CD4-positive, alpha-beta T cell treated with Interleukin-6 for 4 hours (primary cell): ENCODE results near the gene CD37.
"Not testable (repeated sequence)": the region's sequence is repeated elsewhere in the genome, so short reads cannot be mapped to it uniquely, and the experiment has no call there.

ENCODE experiments used
- DNase-seq: peaks from one replicate; pipeline ENCODE4 v3.0.0-alpha.2; 2020; ENCODE audit warnings: mixed read lengths

Gene CD37, protein sequence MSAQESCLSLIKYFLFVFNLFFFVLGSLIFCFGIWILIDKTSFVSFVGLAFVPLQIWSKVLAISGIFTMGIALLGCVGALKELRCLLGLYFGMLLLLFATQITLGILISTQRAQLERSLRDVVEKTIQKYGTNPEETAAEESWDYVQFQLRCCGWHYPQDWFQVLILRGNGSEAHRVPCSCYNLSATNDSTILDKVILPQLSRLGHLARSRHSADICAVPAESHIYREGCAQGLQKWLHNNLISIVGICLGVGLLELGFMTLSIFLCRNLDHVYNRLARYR

DNA sequence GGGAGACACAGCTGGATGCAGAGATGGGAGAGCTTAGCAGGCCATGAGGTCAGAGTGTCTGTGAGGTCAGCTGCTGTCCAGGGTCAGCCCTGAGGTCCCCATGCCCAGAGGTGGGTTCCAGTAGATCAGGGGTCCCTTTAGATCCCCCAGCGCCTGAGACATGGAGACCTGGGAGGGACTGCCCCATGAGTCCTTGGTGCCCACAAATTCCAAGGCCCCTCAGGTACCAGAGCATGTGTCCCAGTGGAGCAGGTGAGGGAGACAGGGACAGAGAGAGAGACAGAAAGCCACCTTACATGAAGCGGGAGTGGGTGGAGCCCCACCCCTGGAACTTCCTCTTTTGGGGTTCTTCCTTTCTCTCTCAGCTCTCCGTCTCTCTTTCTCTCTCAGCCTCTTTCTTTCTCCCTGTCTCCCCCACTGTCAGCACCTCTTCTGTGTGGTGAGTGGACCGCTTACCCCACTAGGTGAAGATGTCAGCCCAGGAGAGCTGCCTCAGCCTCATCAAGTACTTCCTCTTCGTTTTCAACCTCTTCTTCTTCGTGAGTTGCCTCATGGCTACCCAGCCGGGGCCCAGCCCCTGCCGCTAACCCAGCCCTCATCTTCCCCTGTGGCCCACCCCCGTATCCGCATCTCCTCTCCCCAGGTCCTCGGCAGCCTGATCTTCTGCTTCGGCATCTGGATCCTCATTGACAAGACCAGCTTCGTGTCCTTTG, at the start of gene CD37:
Gene CD37 (plus strand): TSS at position 336 of the 713 bp plus-strand sequence. CDS start 135 bp downstream, at position 471.
- DNase-seq, result peak; percentile 69

GRCh38 chr19:49287141-49287770, 48.0 kb upstream of the CD37 start:
- DNase-seq, result no peak

DNA sequence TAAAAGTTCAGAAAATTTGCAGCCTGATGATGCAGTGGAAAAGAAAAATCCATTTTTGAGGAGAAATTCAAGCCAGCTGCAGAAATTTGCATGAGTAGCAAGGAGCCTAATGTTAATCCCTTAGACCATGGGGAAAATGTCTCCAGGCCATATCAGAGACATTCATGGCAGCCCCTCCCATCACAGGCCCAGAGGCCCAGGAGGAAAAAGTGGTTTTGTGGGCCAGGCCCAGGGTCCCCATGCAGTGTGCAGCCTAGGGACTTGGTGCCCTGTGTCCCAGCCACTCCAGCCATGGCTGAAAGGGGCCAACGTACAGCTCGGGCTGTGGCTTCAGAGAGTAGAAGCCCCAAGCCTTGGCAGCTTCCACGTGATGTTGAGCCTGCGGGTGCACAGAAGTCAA, 47.0 kb upstream of the CD37 start:
- DNase-seq, result not testable (repeated sequence)

GRCh38 chr19:49289286-49289685, 45.9 kb upstream of the CD37 start:
- DNase-seq, result not testable (repeated sequence)

DNA sequence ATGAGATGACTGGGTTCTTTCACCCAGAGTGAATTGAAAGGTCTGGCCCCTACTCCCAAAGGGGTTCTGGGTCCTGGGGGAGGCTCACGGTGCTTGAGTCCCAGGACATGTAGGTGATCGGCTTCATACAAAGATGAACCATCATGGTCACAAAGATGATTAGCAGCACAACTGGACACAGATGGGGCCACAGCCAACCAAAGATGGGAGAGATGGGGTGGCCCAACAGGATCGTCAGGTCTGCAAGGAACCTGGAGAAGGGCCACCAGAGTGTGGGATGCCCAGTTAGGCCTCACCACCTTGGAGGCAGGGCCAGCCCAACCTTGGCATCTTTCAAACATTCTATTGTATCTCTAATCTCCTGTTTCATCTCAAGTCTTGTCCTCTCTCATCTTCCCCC, 44.7 kb upstream of the CD37 start:
- DNase-seq, result no peak

- DNase-seq, result no peak
These were observed 40.8 kb upstream of the CD37 start for GRCh38 chr19:49294401-49294800.

- DNase-seq, result no peak
These were observed 39.9 kb upstream of the CD37 start for GRCh38 chr19:49295208-49295880.

DNA sequence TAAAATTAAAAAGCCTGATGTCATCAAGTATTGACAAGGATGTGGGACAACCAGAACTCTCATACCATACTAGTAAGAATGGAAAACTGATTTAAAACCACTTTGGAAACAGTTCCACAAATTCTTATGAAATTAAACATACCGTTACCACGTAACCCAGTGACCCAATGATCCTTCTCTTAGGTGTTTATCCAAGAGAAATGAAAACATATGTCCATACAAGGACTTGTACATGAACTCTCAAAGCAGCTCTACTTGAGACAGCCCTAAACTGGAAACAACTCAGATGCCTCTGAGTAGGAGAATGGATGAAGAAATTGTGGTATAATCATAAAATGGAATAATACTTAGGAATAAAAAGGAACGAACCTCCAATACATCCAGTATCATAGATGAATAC, 37.8 kb upstream of the CD37 start:
- DNase-seq, result no peak

DNA sequence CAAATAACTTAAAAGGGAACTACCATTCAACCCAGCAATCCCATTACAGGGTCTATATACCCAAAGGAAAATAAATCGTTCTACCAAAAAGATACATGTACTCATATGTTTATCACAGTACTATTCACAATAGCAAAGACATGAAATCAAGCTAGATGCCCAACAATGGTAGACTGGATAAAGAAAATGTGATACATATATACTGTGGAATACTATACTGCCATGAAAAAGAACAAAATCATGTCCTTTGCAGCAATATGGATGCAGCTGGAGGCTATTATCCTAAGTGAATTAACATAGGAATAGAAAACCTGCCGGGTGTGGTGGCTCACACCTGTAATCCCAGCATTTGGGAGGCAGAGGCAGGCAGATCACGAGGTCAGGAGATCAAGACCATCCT, 36.6 kb upstream of the CD37 start:
- DNase-seq, result not testable (repeated sequence)

DNA sequence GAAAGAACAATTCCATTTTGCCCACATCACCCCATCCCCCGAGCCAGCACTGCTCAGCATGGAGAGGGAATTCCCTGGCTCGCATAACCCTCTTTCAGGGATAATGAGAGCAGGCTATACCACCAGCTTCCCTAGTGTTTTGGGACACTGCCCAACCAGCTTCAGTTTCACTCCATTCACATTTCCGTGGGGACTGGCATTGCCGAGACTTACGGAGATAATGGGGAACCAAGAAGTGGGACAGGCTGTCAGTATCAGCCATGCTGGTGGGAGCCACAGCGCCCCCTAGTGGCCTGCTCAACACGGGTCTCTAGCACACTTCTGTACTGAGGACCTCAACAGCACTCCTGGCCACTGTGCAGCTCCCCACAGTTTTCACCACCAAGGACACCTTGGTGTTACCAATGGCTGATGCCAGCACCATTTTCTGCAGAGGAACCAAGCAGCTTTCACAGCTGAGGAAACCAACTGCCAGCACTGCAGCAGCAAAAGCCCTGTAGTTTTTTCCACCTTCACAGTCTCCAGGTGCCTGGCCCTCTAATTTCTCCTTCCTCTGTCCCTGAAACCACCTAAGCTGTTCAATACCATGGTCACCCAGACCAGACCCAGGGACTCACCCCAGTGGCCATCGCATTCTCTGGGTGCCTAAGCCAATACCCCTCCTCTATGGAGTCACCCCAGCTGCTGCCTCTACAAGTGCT, 33.9 kb upstream of the CD37 start:
- DNase-seq, result peak; percentile 85

DNA sequence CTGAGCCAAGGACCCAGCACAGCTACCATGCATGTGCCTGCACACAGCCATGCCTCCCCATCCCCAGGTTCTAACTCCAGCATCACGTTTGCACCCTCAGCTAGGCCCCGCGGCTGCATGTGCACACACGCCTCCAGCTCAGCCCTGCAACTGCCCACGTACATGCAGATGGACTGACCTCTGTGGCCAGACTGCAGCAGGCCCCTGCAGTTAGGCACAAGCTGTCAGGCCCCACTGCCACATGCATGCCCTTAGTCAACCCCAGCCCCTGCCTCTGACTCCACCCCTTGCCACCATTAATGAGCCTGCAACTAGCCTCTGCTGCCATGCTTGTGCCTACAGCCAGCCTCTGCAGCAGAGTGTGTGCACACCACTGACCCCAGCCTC, 33.3 kb upstream of the CD37 start:
- no peak for DNase-seq

GRCh38 chr19:49306734-49307133, 28.5 kb upstream of the CD37 start:
- DNase-seq, result not testable (repeated sequence)

DNA sequence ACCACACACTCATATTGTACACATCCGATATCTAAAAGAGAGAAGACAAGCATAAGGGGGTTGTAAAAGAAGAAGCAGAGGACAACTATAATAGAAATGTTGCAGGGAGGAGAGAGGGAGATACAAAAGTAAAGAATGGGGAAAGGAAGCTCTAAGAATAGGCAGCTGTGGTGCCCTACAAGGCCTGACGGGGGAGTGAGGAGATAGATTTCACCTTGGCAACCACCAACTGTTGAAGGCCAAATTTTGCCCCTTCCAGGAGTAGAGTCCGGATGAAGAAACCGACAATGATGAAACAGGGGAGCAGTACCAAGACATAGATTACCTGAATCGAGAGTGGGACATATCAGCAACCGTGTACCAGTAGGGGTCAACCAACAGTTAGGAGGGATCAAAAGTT, 26.1 kb upstream of the CD37 start:
- no peak for DNase-seq

DNA sequence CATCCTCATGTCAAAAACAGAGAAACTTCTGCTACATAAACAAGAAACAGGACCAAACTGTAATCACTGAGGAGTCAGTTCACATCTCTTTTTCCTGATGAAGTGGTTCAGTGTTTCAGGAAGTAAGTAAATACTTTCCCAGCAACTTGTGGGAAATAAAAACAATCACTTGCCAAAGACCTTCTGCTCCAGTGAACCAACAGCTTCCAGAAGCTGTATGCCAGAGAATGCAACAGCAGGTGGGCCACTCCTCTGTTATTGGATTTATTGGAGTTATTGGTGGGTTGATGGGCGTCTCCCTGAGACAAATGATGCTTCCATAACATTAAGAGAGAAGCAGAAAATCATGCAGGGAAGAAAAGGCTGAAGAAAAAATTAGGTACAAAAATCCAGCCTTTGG, 20.1 kb upstream of the CD37 start:
- no peak for DNase-seq

- no peak for DNase-seq
These were observed 18.9 kb upstream of the CD37 start for GRCh38 chr19:49316284-49316683.

DNA sequence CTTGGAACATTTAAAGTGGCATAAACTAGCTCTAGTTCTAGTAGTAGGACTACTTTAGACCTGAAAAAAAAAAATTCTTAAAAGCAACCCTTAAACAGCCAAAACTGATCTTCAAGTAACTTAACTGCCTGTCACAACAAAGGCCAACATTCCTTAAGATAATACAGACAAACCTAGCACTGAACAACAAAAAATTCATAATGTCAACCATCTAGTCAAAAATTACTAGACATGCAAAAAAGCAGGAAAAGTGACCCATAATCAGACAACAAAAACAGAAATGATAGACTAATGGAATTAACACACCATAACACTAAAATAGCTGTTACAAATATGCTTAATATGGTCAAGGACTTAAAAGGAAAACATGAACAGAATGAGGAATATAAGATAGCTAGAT, 16.9 kb upstream of the CD37 start:
- no peak for DNase-seq

DNA sequence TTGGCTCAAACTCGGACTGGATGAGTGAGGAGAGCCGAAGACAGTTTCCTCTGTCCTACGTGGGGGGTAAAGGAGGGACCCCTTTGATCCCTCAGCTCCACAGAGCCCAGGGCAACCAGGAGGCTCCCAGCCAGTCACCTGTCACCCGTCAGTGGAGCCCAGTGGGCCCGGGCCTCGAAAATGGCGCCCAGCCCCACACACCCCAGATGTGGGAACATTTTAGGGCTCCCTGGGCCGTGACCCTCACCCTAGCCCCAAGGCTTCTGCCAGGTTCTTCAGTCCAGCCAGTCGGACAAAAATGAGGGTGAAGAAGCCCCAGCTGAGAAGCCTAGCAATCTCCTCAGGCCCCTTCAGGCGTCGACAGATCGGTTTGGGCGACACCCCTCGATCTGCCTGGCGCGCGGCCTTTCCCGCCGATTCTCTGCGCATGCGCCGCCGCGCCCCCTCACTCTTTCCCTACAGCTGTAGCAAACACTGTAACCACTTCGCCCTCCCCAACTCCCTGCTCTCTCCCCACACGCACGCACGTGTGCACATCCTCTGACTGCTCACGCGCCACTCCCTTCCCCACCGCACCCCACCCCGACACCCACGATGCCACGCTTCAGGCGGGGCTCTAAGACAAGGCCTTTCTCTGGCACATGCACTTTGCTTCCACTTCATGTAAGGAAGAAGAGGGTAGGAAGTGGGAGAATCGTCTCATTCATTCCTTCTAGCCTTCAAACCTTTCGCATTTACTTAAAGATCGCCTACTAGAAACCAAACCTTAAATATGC, 10.2 kb upstream of the CD37 start, which contains the start of gene SLC6A16:
Gene SLC6A16 (minus strand): TSS at position 391 of the 776 bp plus-strand sequence. CDS start 13,844 bp downstream, outside the sequence.
- no peak for DNase-seq

DNA sequence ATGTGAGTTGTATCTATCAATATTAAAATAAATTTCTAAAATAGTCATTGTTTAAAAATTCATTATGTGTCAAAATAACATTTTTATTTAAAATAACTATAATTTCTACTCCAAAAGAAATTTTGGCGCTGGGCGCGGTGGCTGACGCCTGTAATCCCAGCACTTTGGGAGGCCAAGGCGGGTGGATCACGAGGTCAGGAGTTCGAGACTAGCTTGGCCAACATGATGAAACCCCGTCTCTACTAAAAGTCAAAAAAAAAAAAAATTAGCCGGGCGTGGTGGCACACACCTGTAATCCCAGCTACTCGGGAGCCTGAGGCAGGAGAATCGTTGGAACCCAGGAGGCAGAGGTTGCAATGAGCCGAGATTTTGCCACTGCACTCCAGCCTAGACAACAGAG, 9.4 kb upstream of the CD37 start:
- DNase-seq, result not testable (repeated sequence)

GRCh38 chr19:49326165-49326704, 9.0 kb upstream of the CD37 start:
- no peak for DNase-seq

GRCh38 chr19:49327878-49328544, 7.2 kb upstream of the CD37 start:
- peak; percentile 59 for DNase-seq

- DNase-seq, result no peak
These were observed 6.5 kb upstream of the CD37 start for GRCh38 chr19:49328741-49329140.
